Measurements from ENCODE around the gene TARS1.
"Not testable (repeated sequence)": the region's sequence is repeated elsewhere in the genome, so short reads cannot be mapped to it uniquely, and the experiment has no call there.

The TARS1 gene

DNA sequence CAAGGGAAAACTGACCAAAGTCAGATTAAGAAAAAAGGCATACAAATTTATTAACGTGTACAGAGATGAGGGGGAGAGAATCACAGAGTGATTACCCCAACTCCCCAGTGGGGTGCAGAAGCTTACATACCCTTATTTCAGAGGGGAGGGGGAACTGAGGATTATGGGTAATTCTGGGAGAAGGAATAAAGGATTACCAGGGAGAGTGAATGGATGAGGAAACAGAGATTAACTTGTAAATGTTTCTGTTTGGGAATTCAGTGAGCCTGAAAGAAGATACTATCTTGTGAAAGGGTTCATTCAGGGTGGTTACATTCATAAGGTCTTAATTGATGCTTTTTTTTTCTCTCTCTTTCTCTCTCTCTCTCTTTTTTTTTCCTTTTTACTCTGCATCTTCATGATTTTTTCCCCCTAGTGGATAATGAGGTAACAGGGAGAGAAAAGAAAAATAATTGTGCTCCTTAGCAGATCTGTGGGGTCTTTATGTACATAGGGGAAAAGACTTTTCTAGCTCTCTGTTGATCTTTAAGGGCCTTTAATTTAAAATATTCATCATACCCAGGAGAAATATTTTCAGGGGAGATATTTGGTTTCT lies 49.4 kb downstream of the TARS1 start:
- no peak for DNase-seq

GRCh38 chr5:33491941-33492340 lies 51.2 kb downstream of the TARS1 start:
- DNase-seq: no peak

DNA sequence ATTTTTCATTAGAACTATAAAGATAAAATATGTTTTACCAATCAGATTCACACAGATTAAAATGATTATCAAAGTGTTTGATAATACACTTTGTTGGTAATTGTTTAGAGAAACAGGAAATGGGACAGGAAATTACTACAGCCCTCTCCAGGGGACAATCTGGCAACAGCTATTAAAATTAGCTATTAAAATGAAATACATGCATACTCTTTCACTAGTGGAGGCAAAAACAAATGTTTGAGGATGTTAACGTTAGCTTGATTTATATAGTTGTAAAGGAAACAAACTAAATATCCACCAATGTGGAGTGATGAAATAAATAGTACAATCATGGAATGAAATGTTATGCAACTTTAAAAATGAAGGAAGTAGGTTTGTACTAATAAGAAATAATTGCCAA lies 53.7 kb downstream of the TARS1 start:
- no peak for DNase-seq

- DNase-seq: no peak
Observed at GRCh38 chr5:33501260-33501659, 60.5 kb downstream of the TARS1 start.

- no peak for DNase-seq
Observed at GRCh38 chr5:33501899-33502298, 61.1 kb downstream of the TARS1 start.

- no peak for DNase-seq
Observed at GRCh38 chr5:33504570-33504969, 63.8 kb downstream of the TARS1 start.

DNA sequence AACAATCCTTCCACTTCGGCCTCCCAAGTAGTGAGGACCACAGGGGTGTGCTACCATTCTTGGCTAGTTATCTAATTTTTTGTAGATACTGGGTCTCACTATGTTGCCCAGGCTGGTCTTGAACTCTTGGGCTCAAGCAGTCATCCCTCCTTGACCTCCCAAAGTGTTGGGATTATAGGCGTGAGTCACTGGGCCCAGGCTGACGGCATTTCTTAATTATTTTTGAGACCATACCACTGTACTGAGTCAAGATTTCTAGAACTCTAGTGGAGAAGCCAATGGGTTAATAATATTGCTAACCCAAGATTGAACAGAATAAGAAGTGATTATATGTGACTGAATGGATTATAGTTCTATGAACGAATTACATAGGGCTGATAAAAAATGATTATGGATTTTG lies 66.7 kb downstream of the TARS1 start:
- DNase-seq: no peak

DNA sequence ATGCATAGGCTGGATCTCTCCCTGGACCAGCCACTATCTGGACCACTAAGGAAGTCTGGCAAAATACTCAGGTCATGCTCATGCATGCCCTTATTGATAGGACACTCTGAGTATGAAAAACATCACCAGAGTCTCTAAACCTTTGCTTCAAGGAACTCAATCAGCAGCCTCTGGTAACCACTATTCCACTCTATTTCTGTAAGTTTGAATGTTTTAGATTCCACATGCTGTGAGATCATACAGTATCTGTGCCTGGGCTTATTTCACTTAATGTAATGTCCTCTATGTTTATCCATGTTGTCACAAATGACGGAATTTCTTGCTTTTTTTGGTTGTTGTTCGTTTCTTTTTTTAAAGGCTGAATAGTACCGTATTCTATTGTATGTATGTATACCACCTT lies 68.3 kb downstream of the TARS1 start:
- DNase-seq: no peak

DNA sequence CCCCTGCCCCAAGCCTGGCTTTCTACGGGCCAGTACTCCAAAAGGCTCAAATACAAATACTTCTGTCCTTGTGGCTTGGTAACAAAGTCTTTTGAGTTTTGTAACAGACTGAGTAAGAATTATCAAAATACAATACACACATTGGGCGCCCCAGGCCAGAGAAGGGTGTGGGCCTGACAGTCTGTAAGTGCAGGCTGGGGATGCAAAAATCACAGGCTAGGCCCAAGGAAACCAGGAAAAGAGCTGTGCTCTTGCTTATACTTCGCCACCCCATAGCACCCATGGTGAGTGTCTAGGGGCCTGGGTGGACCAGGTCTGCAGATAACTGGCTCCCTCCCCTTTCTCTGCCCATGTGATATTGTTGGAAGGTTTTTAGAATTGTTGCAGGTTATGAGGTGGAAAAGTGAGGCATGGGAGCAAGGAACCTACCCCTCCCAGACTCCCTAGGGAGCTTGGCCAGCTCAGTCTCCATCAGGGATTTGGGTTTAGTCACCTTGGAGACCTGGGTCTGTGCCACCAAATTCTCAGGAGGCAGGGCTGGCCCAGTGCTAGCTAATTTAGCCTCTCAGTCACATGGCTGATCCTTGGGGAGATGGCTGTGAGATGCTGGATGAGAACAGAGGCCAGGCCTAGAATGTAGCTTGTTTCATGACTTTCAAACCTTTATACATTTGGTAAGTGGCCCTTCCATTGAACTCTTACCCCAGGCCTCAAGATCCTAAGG lies 72.9 kb downstream of the TARS1 start:
- DNase-seq: no peak

DNA sequence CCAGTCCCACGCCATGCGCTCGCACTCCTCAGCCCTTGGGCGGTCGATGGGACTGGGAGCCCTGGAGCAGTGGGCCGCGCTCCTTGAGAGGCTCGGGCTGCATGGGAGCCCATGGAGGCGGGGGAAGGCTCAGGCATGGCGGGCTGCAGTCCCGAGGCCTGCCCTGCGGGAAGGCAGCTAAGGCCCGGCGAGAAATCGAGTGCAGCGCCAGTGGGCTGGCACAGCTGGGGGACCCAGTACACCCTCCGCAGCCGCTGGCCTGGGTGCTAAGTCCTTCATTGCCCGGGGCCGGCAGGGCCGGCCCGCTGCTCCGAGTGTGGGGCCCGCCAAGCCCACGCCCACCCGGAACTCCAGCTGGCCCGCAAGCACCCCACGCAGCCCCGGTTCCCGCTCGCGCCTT lies 74.6 kb downstream of the TARS1 start:
- not testable (repeated sequence) for DNase-seq

- no peak for DNase-seq
Observed at GRCh38 chr5:33516421-33516820, 75.7 kb downstream of the TARS1 start.

Data from activated CD4-positive, alpha-beta T cell treated with anti-CD3 and anti-CD28 coated beads for 4 hours (primary cell).